T-helper 2 cell (primary cell): ENCODE data around the gene CFL2.

ENCODE experiments used
- DNase-seq, 5 experiments: peaks; one replicate each; pipeline versions ENCODE4 v3.0.0 to v3.0.0-alpha.2; 2012 to 2022

The CFL2 gene

DNA sequence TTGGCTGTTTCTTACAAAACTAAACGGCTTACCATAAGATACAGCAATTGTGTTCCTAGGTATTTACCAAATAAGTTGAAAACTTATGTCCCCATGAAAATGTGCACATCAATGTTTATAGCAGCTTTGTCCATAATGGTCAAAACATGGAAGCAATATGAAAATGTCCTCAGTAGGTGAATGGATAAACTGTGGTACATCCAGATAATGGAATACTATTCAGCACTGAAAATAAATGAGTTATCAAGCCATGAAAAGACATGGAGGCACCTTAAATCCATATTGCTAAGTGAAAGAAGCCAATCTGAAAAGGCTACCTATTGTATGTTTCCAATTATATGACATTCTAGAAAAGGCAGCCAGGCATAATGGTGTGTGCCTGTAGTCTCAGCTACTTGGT is 40.7 kb downstream of the CFL2 start:
- no peak for DNase-seq

DNA sequence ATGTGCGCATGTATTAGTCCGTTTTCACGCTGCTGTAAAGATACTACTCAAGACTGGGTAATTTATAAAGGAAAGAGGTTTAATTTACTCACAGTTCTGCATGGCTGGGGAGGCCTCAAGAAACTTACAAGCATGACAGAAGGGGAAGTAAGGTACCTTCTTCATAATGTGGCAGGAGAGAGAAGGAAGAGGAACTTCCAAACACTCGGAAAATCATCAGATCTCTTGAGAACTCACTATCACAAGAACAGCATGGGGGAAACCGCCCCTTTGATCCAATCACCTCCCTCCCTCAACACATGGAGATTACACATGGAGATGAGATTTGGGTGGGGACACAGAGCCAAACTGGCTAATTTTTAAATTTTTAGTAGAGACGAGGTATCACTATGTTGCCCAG is 42.7 kb downstream of the CFL2 start:
- no peak for DNase-seq

GRCh38 chr14:34668111-34668510 is 46.3 kb downstream of the CFL2 start:
- no peak for DNase-seq

- no peak for DNase-seq
These were observed 47.4 kb downstream of the CFL2 start for GRCh38 chr14:34667007-34667406.

- peak in 1 of 5 experiments; percentile 91 for DNase-seq
These were observed 48.5 kb downstream of the CFL2 start for GRCh38 chr14:34665785-34666435.

- no peak for DNase-seq
These were observed 51.8 kb downstream of the CFL2 start for GRCh38 chr14:34662561-34663088.

GRCh38 chr14:34660796-34661195 is 53.6 kb downstream of the CFL2 start:
- no peak for DNase-seq
